Body of pancreas (tissue), 4 donors: ENCODE results near the gene TTC4. TPM values are rescaled to one million over a fixed set of nuclear protein-coding genes. Genes with fewer than 3 reads are reported as not detected.

Experiments used
- ATAC-seq: fragments of 150-250 bp; one replicate; pipeline ENCODE4 v1.9.1; 2016
- DNase-seq, 4 donors: peaks; one replicate each; pipeline ENCODE4 v3.0.0-alpha.2; 2019
- H3K27ac ChIP-seq, 4 donors: fragments of 200-600 bp; sonication (generic); 1 replicate in 3 of 4; 2 replicates in 1 of 4; pipeline versions ENCODE4 v1.5.1 to v1.6.1; 2016 to 2019; ENCODE audit warnings: mild to moderate bottlenecking in 1 of 4, mixed read lengths in 1 of 4, moderate library complexity in 1 of 4
- H3K27me3 ChIP-seq, 2 donors: fragments of 200-600 bp; sonication (generic); one replicate each; pipeline ENCODE4 v1.6.0; 2016; ENCODE audit warnings: mild to moderate bottlenecking in 1 of 2
- H3K36me3 ChIP-seq, 2 donors: fragments of 200-600 bp; sonication (generic); replicated peaks in 1 of 2; 2 replicates each; pipeline ENCODE4 v1.5.1; 2016; ENCODE audit warnings: low read depth in 2 of 2; ENCODE audit not compliant: insufficient read depth in 1 of 2
- H3K4me1 ChIP-seq: fragments of 200-600 bp; sonication (generic); one replicate; pipeline ENCODE4 v1.6.0; 2016
- H3K4me3 ChIP-seq, 2 donors: fragments of 200-600 bp; sonication (generic); 1 replicate in 1 of 2; 2 replicates in 1 of 2; pipeline ENCODE4 v1.5.1; 2016 to 2019
- H3K9me3 ChIP-seq, 3 donors: fragments of 200-600 bp; sonication (generic); 1 replicate in 2 of 3; 2 replicates in 1 of 3; pipeline ENCODE4 v1.5.1; 2016
- POLR2A ChIP-seq, 3 donors: fragments of 450-650 bp; IDR thresholded peaks; one replicate each; pipeline ENCODE4 v1.6.1; 2016; ENCODE audit warnings: antibody characterized with exemption in 3 of 3, mild to moderate bottlenecking in 2 of 3
- WGBS, 2 donors: methylation state at CpG; one replicate each; pipeline ENCODE4 v1.1.5; 2017; 5-methylcytosine and 5-hydroxymethylcytosine counted together
- intact Hi-C: fragments of 100-400 bp; cut with DNase I; formaldehyde crosslinking; loops from one replicate; pipeline ENCODE4 v1.15.1; 2023
- total RNA-seq, 2 donors: library from RNA; depleted of rRNA; stranded (reverse); fragments of >200 nt; gene quantifications; one replicate each; pipeline ENCODE4 v1.1.0, GENCODE V29; 2016
- TF ChIP-seq, protein P1 (sequence below), 7 experiments: fragments of 450-650 bp in 4 of 7; fragments of 200-600 bp in 3 of 7; sonication (generic) in 3 of 7; IDR thresholded peaks; one replicate each; pipeline ENCODE4 v1.5.1; 2016 to 2019; ENCODE audit warnings: antibody characterized with exemption in 7 of 7

Gene TTC4
- total RNA-seq, 2 donors from 2014 or later = 15.0 to 21.1 TPM

DNA sequence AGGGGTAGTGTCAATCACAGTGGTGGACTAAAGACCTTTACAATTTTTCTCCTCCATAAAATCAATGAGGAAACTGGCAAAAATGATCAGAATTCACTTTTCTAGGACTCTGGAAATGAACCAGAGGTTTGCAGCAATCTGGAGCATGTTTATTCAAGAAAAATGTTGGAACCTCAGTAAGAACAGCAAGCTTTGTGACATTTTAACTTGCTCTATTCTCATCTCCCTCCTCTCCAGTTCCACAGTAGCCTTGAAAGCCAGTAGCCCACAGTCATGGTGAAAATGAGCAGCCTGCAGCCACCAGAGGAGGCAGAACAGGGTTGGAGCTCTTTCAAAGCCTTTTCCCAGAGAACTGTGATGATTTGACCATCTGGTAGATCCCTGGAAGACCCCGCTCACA, 9.1 kb downstream of the TTC4 start:
- no peak for ATAC-seq
- H3K4me1 ChIP-seq = no peaks in the 10 kb centered on the region
- no peak overlapping the region for H3K4me3 ChIP-seq
- intact Hi-C loops = no loop called here
- no peak overlapping the region for H3K27ac ChIP-seq
- H3K36me3 ChIP-seq = peaks cover 15 to 23% of the 10 kb centered on the region in 2 donors
- H3K9me3 ChIP-seq = no peaks in the 10 kb centered on the region
- DNase-seq = no peak
- no peaks in the 10 kb centered on the region for H3K27me3 ChIP-seq
- TF ChIP-seq POLR2A (IDR thresholded peaks at IDR 0.05) = no peak
- TF ChIP-seq, protein P1, sequence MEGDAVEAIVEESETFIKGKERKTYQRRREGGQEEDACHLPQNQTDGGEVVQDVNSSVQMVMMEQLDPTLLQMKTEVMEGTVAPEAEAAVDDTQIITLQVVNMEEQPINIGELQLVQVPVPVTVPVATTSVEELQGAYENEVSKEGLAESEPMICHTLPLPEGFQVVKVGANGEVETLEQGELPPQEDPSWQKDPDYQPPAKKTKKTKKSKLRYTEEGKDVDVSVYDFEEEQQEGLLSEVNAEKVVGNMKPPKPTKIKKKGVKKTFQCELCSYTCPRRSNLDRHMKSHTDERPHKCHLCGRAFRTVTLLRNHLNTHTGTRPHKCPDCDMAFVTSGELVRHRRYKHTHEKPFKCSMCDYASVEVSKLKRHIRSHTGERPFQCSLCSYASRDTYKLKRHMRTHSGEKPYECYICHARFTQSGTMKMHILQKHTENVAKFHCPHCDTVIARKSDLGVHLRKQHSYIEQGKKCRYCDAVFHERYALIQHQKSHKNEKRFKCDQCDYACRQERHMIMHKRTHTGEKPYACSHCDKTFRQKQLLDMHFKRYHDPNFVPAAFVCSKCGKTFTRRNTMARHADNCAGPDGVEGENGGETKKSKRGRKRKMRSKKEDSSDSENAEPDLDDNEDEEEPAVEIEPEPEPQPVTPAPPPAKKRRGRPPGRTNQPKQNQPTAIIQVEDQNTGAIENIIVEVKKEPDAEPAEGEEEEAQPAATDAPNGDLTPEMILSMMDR (IDR thresholded peaks at IDR 0.05) = no peak
- WGBS, 2 donors = 93 to 100% methylated on average over 1 of the region's 1 CpG

DNA sequence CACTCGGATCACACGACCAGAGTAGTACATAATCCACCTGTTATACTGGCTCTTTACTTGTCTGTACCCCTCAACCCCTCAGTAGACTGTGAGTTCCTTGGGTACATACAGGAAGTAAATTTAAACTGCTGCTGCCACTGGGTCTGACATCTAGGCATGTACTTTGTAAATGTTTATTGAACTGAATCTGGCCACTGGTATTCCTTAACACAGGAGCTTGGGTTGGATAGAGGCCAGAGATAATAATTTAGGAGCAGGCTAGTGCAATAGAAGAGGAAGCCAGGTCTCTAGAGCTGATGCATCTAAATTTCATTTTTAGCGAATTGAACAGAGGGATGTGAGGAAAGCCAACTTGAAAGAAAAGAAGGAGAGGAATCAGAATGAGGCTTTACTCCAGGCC, 12.4 kb downstream of the TTC4 start:
- intact Hi-C loops = no loop called here
- H3K4me3 ChIP-seq = no peak overlapping the region
- no peaks in the 10 kb centered on the region for H3K9me3 ChIP-seq
- DNase-seq (no peak), ATAC-seq (no peak)
- H3K27me3 ChIP-seq = no peaks in the 10 kb centered on the region
- TF ChIP-seq, protein P1 (IDR thresholded peaks at IDR 0.05) = no peak
- no peak for TF ChIP-seq POLR2A (IDR thresholded peaks at IDR 0.05)
- WGBS, 2 donors = 72 to 77% methylated on average over 3 of the region's 3 CpGs
- H3K36me3 ChIP-seq = peaks cover 15 to 25% of the 10 kb centered on the region in 2 donors
- no peaks in the 10 kb centered on the region for H3K4me1 ChIP-seq
- H3K27ac ChIP-seq = no peak overlapping the region

DNA sequence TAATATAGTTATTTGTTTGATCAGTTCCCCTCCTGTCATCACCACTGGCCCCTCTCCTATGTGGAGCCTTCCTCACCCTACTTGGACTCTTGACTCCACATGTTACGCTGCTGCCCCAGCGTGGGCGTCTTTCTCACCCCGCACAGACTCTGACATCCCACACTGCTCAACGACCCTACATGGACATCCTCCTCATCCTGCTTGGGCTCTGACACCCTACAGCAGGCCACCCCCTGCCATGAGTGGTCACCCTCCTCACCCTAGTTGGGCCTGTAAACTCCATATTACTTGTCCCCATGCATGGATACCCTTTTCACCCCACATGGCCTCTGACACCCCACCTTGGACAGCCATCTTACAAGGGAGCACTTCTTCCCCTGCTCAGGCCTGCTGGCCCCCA, 21.0 kb downstream of the TTC4 start:
- intact Hi-C loops = no loop called here
- no peak overlapping the region for H3K4me3 ChIP-seq
- peaks cover 0 to 19% of the 10 kb centered on the region in 2 donors for H3K36me3 ChIP-seq
- no peaks in the 10 kb centered on the region for H3K4me1 ChIP-seq
- H3K9me3 ChIP-seq = no peaks in the 10 kb centered on the region
- TF ChIP-seq POLR2A (IDR thresholded peaks at IDR 0.05) = no peak
- TF ChIP-seq, protein P1 (IDR thresholded peaks at IDR 0.05) = no peak
- WGBS, 2 donors = 86 to 91% methylated on average over 5 of the region's 5 CpGs
- no peak overlapping the region for H3K27ac ChIP-seq
- DNase-seq = no peak
- H3K27me3 ChIP-seq = no peaks in the 10 kb centered on the region
- no peak for ATAC-seq

DNA sequence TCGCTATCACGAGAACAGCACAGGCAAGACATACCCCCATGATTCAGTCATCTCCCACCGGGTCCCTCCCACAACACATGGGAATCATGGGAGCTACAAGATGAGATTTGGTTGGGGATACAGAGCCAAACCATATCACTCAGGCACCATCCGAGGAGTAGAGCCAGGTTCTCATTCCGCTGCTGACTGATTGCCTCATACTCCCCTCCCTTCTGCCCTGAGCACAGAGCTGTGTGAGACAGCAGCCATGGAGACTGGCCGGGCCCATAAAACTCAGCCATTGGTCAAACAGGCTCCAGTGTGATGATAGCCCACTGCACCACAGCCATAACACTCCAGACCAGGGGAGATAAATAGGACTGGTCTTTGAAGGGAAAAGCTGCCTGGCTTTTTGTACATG, 22.6 kb downstream of the TTC4 start:
- H3K36me3 ChIP-seq = peaks cover 0 to 22% of the 10 kb centered on the region in 2 donors

DNA sequence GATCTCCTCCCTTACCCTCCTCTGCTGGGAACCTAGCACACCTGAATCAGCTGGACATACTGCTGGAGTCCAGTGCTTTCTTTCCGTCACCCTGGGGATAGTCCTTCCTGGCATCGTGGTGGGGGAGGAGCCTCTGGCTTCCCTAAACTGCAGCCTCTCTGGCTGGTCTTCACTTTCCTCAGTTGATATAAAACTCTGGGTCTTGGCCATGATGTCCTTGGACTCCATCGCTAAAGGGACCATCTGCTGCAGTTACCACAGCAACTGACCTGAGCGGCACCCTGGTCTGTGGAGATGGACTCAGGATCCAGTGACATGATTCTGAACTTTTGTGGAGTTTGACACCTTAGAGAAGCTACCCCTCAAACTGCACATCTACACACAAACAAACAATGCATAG, 25.9 kb downstream of the TTC4 start:
- 77 to 84% methylated on average over 4 of the region's 4 CpGs for WGBS, 2 donors
- ATAC-seq (no peak), DNase-seq (no peak)
- peaks cover 0 to 16% of the 10 kb centered on the region in 2 donors for H3K36me3 ChIP-seq
- H3K4me3 ChIP-seq = no peak overlapping the region
- no peaks in the 10 kb centered on the region for H3K27me3 ChIP-seq
- intact Hi-C loops = no loop called here
- no peaks in the 10 kb centered on the region for H3K4me1 ChIP-seq
- H3K9me3 ChIP-seq = no peaks in the 10 kb centered on the region
- H3K27ac ChIP-seq = no peak overlapping the region
- TF ChIP-seq POLR2A (IDR thresholded peaks at IDR 0.05) = no peak
- TF ChIP-seq, protein P1 (IDR thresholded peaks at IDR 0.05) = no peak

More for the DNA sequence above, 22.6 kb downstream of the TTC4 start:
- no peaks in the 10 kb centered on the region for H3K9me3 ChIP-seq
- WGBS, 2 donors = 90 to 97% methylated on average over 5 to 6 of the region's 6 CpGs
- no peak for TF ChIP-seq POLR2A (IDR thresholded peaks at IDR 0.05)
- TF ChIP-seq, protein P1 (IDR thresholded peaks at IDR 0.05) = no peak
- H3K4me1 ChIP-seq = no peaks in the 10 kb centered on the region
- H3K4me3 ChIP-seq = no peak overlapping the region
- no peak overlapping the region for H3K27ac ChIP-seq
- ATAC-seq (no peak), DNase-seq (no peak)
- H3K27me3 ChIP-seq = no peaks in the 10 kb centered on the region
- intact Hi-C loops = no loop called here
